CD4-positive, alpha-beta memory T cell (primary cell): Measurements from ENCODE around the gene LZIC. TPM values are rescaled to one million over a fixed set of nuclear protein-coding genes. Genes with fewer than 3 reads are reported as not detected.

ENCODE experiments used
- CTCF ChIA-PET: fragments of 350-600 bp; sonication (Branson Sonifier 250); formaldehyde crosslinking; loops from one replicate; lab custom pipeline; 2021; ENCODE audit warnings: inconsistent platforms; ENCODE audit not compliant: partially characterized antibody; lab: Charles Lee
- POLR2A ChIA-PET: fragments of 350-600 bp; sonication (Branson Sonifier 250); formaldehyde crosslinking; loops from one replicate; lab custom pipeline; 2021; ENCODE audit not compliant: partially characterized antibody; lab: Charles Lee
- DNase-seq, 5 donors: peaks; one replicate each; pipeline versions ENCODE4 v3.0.0 to v3.0.0-alpha.2; 2020 to 2022; ENCODE audit warnings: mixed read lengths in 1 of 5
- H3K27ac ChIP-seq: one replicate; pipeline ENCODE4 v1.7.0; 2013; ENCODE audit warnings: low read depth, low read length
- H3K27me3 ChIP-seq: 2 replicates; pipeline ENCODE4 v1.7.0; 2013; ENCODE audit warnings: mild to moderate bottlenecking, low read length, moderate library complexity; ENCODE audit not compliant: insufficient read depth
- H3K36me3 ChIP-seq: 2 replicates; pipeline ENCODE4 v1.7.0; 2013; ENCODE audit warnings: mild to moderate bottlenecking, low read length, moderate library complexity; ENCODE audit not compliant: insufficient read depth
- H3K4me1 ChIP-seq: 2 replicates; pipeline ENCODE4 v1.7.0; 2013; ENCODE audit warnings: mild to moderate bottlenecking, low read length, moderate library complexity; ENCODE audit not compliant: insufficient read depth
- H3K4me3 ChIP-seq, 2 donors: one replicate each; pipeline ENCODE4 v1.7.0; 2013; ENCODE audit warnings: low read length in 2 of 2, mild to moderate bottlenecking in 1 of 2
- H3K9me3 ChIP-seq, 2 donors: one replicate each; pipeline ENCODE4 v1.7.0; 2013; ENCODE audit warnings: low read length in 2 of 2, control low read depth in 1 of 2; ENCODE audit not compliant: control insufficient read depth in 1 of 2
- H3K27ac Mint-ChIP-seq, 7 donors: one replicate each; pipeline ENCODE4 v1.8.0; 2020 to 2021; ENCODE audit warnings: mixed read lengths in 7 of 7, mild to moderate bottlenecking in 6 of 7, inconsistent platforms in 3 of 7, moderate library complexity in 3 of 7
- H3K27me3 Mint-ChIP-seq, 2 donors: one replicate each; pipeline ENCODE4 v1.8.0; 2020 to 2021; ENCODE audit warnings: mixed read lengths in 2 of 2
- H3K36me3 Mint-ChIP-seq, 2 donors: one replicate each; pipeline ENCODE4 v1.8.0; 2020 to 2021; ENCODE audit warnings: mixed read lengths in 2 of 2, inconsistent platforms in 1 of 2, mild to moderate bottlenecking in 1 of 2
- H3K4me1 Mint-ChIP-seq, 4 donors: one replicate each; pipeline ENCODE4 v1.8.0; 2020 to 2021; ENCODE audit warnings: mixed read lengths in 4 of 4, mild to moderate bottlenecking in 1 of 4
- H3K4me3 Mint-ChIP-seq, 8 donors: one replicate each; pipeline ENCODE4 v1.8.0; 2020 to 2021; ENCODE audit warnings: mixed read lengths in 8 of 8, mild to moderate bottlenecking in 7 of 8, moderate library complexity in 6 of 8, inconsistent platforms in 3 of 8
- H3K9me3 Mint-ChIP-seq, 8 donors: one replicate each; pipeline ENCODE4 v1.8.0; 2020 to 2021; ENCODE audit warnings: mixed read lengths in 8 of 8, mild to moderate bottlenecking in 5 of 8, inconsistent platforms in 3 of 8, moderate library complexity in 1 of 8
- intact Hi-C: fragments of 100-400 bp; cut with micrococcal nuclease; formaldehyde crosslinking; loops from one replicate; pipeline ENCODE4 v1.15.1; 2023
- polyA plus RNA-seq, 2 donors: library from polyadenylated mRNA; unstranded; fragments of 300-500 nt; fragmentation: Illumina TruSeq; gene quantifications; one replicate each; pipeline ENCODE4 v1.2.3, GENCODE V29; 2021
- total RNA-seq, 2 experiments: library from RNA; stranded (reverse); gene quantifications; one replicate each; pipeline ENCODE4 v1.2.3, GENCODE V29; 2021

The LZIC gene
- total RNA-seq (10 to 100 TPM; 34.0 to 34.8 TPM), polyA plus RNA-seq (10 to 100 TPM; 25.7 to 39.3 TPM)

DNA sequence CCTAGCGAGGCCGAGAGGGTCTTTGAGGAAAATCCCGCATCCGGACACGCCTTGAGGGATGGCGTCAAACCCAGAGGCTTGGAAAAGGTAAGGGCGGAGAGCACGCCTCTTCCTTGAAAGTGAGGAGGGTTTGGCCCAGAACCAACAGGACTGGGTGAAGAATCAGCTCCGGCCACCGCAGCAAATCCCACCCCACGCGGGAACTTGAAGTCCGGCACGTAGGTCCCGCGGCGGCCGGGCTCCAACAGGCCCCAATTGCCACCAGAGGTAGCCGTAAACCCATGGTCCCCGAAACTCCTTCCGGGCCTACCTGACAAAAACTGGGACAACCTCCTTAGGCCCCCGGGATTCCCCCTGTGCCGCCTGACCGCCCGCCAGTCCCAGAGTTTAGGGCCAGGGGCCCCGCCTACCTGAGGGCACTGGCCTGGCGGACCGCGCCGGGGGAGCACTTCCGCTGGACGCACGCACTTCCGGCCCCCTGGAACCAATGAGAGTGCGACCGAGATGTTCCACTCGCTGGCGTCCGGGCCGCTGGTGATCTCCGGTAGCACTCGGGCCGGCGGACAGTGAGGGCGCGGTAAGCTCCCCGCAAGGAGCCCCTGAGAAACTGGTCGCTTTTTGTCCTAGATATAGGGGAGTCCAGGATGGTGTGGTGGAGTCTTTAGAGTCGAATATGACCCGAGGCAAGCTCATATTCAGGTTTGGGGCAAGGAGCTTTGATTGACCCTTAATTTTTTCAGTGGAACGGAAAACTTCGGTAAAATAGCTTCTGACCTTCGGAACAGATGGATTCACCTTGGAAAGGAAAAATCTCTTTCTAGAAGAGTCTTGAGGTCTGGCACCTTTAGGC lies at the start of gene LZIC, which contains the start of gene NMNAT1:
LZIC (minus strand) TSS at position 453 of the 850 bp plus-strand sequence. CDS start 6,772 bp downstream, outside the sequence.
NMNAT1 (plus strand) TSS at position 537 of the 850 bp plus-strand sequence. CDS start 28,599 bp downstream, outside the sequence.
- ChIA-PET CTCF (interaction anchor here (0.9 to 3.9 kb wide), 8 partner anchors 7 to 159 kb away, joined by 3 to 17 read pairs (median 5); partner anchors contain the start of gene UBE4B), POLR2A (interaction anchor here (0.9 to 2.3 kb wide), 11 partner anchors 8 to 488 kb away, joined by 3 to 12 read pairs (median 3); partner anchors contain the start of genes CTNNBIP1 and UBE4B)
- peak; percentile 84 to 90 (median 85) for DNase-seq
- H3K9me3 Mint-ChIP-seq: no peaks in the 10 kb centered on the region
- peaks cover 11 to 35% (median 21%) of the 10 kb centered on the region in 4 donors for H3K4me1 Mint-ChIP-seq
- H3K27ac ChIP-seq: peak within 1 kb of the TSS; percentile 92
- H3K27ac Mint-ChIP-seq: peak within 1 kb of the TSS; percentile 89 to 99 (median 98)
- peak within 1 kb of the TSS; percentile 94 to 97 (median 97) for H3K4me3 Mint-ChIP-seq
- peak within 1 kb of the TSS; percentile 91 to 100 for H3K4me3 ChIP-seq
- H3K27me3 ChIP-seq: no peaks in the 10 kb centered on the region
- peaks cover 18% of the 10 kb centered on the region for H3K4me1 ChIP-seq
- H3K36me3 Mint-ChIP-seq: peaks cover 2 to 26% of the 10 kb centered on the region in 2 donors
- H3K27me3 Mint-ChIP-seq: no peaks in the 10 kb centered on the region
- H3K9me3 ChIP-seq: no peaks in the 10 kb centered on the region
- intact Hi-C loops: loop anchor here (1.0 to 5.0 kb wide), 6 partner anchors 7 to 486 kb away; partner anchors contain the start of genes CTNNBIP1 and UBE4B
- peaks cover 3% of the 10 kb centered on the region for H3K36me3 ChIP-seq

DNA sequence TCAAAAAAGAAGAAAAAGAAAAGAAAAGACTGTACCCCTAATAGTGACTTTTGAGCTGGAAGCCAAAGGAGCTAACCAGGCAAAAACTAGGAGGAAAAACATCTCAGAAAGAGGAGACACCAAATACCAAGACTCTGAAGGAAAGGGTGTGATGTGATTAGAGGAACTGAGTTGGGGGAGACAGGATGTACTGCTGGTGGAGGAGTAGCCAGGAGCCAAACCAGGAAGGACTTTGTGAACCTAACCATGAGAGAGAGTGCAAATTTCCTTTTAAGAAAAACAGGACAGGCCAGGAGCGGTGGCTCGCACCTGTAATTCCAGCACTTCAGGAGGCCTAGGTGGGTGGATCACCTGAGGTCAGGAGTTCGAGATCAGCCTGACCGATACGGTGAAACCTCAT lies 49.7 kb upstream of the LZIC start:
- peaks cover 13 to 16% of the 10 kb centered on the region in 2 donors for H3K27me3 Mint-ChIP-seq
- ChIA-PET CTCF (no interaction called here), POLR2A (no interaction called here)
- H3K9me3 Mint-ChIP-seq: peaks cover 0 to 3% (median 0%) of the 10 kb centered on the region in 8 donors
- peaks cover 5 to 9% (median 6%) of the 10 kb centered on the region in 4 donors for H3K4me1 Mint-ChIP-seq
- no peak overlapping the region for H3K27ac Mint-ChIP-seq
- intact Hi-C loops: no loop called here
- Histone ChIP-seq H3K9me3 (no peaks in the 10 kb centered on the region), H3K4me3 (no peak overlapping the region), H3K36me3 (no peaks in the 10 kb centered on the region), H3K27ac (no peak overlapping the region), H3K4me1 (peaks cover 10% of the 10 kb centered on the region), H3K27me3 (peaks cover 7% of the 10 kb centered on the region)
- DNase-seq: no peak
- no peak overlapping the region for H3K4me3 Mint-ChIP-seq
- H3K36me3 Mint-ChIP-seq: no peaks in the 10 kb centered on the region

DNA sequence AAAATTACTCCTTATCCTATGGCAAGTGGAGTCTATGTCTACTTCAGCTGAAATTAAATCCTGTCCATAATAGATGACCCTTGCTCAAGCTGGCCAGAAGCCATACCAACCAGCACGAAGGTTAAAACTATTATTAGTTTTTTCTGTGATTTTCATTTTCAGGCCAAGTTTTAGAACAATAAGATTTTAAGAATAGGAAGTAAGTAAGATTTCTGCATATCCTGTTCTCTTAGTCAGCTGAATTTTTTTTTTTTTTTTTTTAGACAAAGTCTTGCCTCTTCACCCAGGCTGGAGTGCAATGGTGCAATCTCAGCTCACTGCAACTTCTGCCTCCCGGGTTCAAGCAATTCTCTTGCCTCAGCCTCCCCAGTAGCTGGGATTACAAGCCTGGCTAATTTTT lies 47.8 kb upstream of the LZIC start:
- Histone ChIP-seq H3K9me3 (no peaks in the 10 kb centered on the region), H3K27me3 (no peaks in the 10 kb centered on the region), H3K4me1 (peaks cover 4% of the 10 kb centered on the region), H3K36me3 (no peaks in the 10 kb centered on the region), H3K4me3 (no peak overlapping the region), H3K27ac (no peak overlapping the region)
- intact Hi-C loops: no loop called here
- Mint-ChIP-seq H3K36me3 (no peaks in the 10 kb centered on the region), H3K9me3 (peaks cover 0 to 2% (median 0%) of the 10 kb centered on the region in 8 donors), H3K4me1 (peaks cover 0 to 4% (median 0%) of the 10 kb centered on the region in 4 donors), H3K27ac (no peak overlapping the region), H3K4me3 (no peak overlapping the region), H3K27me3 (peaks cover 6 to 10% of the 10 kb centered on the region in 2 donors)
- DNase-seq: no peak
- CTCF ChIA-PET: no interaction called here
- POLR2A ChIA-PET: no interaction called here

DNA sequence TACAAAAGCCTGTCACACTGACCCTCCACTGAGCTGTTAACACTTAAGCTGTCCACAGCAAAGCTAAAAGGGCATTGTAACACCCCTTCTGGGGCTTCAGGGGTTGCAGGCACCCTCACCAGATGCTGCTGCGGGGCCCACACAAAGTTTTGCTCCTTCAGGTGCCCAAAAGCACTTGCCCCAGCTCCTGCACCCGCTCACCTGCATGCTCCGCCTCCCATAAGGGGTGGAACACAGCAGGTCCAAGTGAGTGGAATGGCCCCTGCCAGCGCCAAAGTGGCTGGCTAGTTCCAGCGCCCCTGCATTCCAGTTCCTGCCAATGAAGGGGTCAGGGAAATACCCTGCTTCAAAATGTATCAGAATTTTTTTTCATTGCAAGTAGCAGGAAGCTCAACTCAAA lies 46.6 kb upstream of the LZIC start:
- Histone ChIP-seq H3K36me3 (no peaks in the 10 kb centered on the region), H3K27ac (no peak overlapping the region), H3K9me3 (no peaks in the 10 kb centered on the region), H3K4me1 (peaks cover 4% of the 10 kb centered on the region), H3K27me3 (no peaks in the 10 kb centered on the region), H3K4me3 (no peak overlapping the region)
- Mint-ChIP-seq H3K36me3 (no peaks in the 10 kb centered on the region), H3K27me3 (peaks cover 6 to 10% of the 10 kb centered on the region in 2 donors), H3K27ac (no peak overlapping the region), H3K9me3 (peaks cover 0 to 2% (median 0%) of the 10 kb centered on the region in 8 donors), H3K4me1 (peaks cover 0 to 4% (median 0%) of the 10 kb centered on the region in 4 donors), H3K4me3 (no peak overlapping the region)
- DNase-seq: no peak
- ChIA-PET POLR2A (no interaction called here), CTCF (no interaction called here)
- intact Hi-C loops: no loop called here

- Histone ChIP-seq H3K4me3 (no peak overlapping the region), H3K27ac (no peak overlapping the region), H3K36me3 (no peaks in the 10 kb centered on the region), H3K4me1 (no peaks in the 10 kb centered on the region), H3K27me3 (no peaks in the 10 kb centered on the region), H3K9me3 (no peaks in the 10 kb centered on the region)
- POLR2A ChIA-PET: no interaction called here
- CTCF ChIA-PET: interaction anchor here (0.6 kb wide), 1 partner anchor 182 kb away, joined by 3 read pairs; no protein-coding TSS in a partner anchor
- Mint-ChIP-seq H3K4me3 (no peak overlapping the region), H3K36me3 (peaks cover 11 to 12% of the 10 kb centered on the region in 2 donors), H3K9me3 (no peaks in the 10 kb centered on the region), H3K27me3 (no peaks in the 10 kb centered on the region), H3K27ac (no peak overlapping the region), H3K4me1 (no peaks in the 10 kb centered on the region)
- no peak for DNase-seq
- intact Hi-C loops: no loop called here
These were observed 41.8 kb upstream of the LZIC start for GRCh38 chr1:9985001-9985400.

DNA sequence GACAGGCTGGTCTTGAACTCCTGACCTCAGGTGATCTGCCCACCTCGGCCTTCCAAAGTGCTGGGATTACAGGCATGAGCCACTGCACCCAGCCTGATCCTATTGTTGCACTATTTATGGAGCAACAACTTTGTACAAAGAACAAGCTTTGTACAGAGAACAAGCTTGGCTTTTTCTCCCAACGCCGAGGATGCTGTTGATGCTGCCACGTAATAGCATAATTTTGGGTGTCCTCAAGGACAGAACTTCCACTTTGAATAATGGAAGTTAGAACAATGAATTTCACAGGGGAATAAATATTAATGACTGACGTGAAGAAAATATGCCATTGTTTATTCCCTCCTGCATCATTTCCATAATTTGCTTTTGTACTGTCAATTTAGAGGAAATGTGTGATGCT lies 41.1 kb upstream of the LZIC start:
- H3K4me1 ChIP-seq: no peaks in the 10 kb centered on the region
- H3K9me3 ChIP-seq: no peaks in the 10 kb centered on the region
- Mint-ChIP-seq H3K27me3 (no peaks in the 10 kb centered on the region), H3K9me3 (no peaks in the 10 kb centered on the region), H3K4me1 (no peaks in the 10 kb centered on the region), H3K4me3 (no peak overlapping the region), H3K36me3 (peaks cover 11 to 14% of the 10 kb centered on the region in 2 donors), H3K27ac (no peak overlapping the region)
- H3K36me3 ChIP-seq: no peaks in the 10 kb centered on the region
- no peak overlapping the region for H3K27ac ChIP-seq
- intact Hi-C loops: no loop called here
- no peak overlapping the region for H3K4me3 ChIP-seq
- H3K27me3 ChIP-seq: no peaks in the 10 kb centered on the region
- DNase-seq: no peak
- ChIA-PET POLR2A (no interaction called here), CTCF (no interaction called here)
